OCI-M2 (cell line): ENCODE results near the gene LGR6.
"Not testable (repeated sequence)": the region's sequence is repeated elsewhere in the genome, so short reads cannot be mapped to it uniquely, and the experiment has no call there.

Source experiments
- DNase-seq: peaks from one replicate; lab custom pipeline; 2025; ENCODE audit not compliant: unreplicated experiment; lab: John Stamatoyannopoulos, UW

Gene LGR6

DNA sequence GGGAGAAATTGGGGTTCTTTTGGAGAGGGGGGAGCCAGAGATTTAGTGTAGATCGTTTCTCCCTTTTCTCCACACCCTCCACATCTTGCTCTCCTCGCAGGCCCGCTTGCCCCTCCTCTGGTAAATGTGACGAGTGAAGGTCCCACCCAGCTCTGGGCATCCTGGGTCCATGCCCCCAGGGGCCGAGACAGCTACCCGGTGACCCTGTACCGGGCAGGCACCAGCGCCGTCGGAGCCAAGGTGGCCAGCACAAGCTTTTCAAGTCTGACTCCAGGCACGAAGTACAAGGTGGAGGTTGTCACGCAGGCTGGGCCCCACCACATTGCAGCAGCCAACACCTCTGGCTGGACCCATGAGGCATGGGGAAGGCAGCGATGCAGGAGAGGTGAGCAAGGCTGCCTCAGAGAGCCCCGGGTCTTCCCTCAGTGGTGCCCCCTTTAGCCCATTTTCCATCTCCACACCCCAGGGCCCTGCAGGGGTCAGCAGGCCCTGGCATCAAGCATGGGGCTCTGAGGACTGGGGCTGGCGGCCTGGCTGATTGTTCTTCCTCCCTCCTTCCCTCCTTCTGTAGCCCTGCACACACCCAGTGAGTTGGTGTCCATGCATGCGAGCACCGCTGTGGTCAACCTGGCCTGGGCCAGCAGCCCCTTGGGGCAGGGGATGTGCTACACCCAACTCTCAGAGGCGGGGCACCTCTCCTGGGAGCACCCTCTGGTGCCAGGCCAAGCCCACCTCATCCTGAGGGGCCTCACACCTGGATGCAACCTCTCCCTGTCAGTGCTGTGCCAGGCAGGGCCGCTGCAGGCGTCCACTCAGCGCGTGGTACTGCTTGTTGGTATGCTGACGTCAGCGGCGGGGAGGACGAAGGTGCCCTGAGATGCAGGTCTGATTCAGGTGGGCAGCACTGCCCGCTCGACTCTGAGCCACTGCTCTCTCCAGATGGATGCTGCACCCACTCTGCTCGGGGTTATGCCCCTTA lies 16.4 kb upstream of the LGR6 start:
- no peak for DNase-seq

DNA sequence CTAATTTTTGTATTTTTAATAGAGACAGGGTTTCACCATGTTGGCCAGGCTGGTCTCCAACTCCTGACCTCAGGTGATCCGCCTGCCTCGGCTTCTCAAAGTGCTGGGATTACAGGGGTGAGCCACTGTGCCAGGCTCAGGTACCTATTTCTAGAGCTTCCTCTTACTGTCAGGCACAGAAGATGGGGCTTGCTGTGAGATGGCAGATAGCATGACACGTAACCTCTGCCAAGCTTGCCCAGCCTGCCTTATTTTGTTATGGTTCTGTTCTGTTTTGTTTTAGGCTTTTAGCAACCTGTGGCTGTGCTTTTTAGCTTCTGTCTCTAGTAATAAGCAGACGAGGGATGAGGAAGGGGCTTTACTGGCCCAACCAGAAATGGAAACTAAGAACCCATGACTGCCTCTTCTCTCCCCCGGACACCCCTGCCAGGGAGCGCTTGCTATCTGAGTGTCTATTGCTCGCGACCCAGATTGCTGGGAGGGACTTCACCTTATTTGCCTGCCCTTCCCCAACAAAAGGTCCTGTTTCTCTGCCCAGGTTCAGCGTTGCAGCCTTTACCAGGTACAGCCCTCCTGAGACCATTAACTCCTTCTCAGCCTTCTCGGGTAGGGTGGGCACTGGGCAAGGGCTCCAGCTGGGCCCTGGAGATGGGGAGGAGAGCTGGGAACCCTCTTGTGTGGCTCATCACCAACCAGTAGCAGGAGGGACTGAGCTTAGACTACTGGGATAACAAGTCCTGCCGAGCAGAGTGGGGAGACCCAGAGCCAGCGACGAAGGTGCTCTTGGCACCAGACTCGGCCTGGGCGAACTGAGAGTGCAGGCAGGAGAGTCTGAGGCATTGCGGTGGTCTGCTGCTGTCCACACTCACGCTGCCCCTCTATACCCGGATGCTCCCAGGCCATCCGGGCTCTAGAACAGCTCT lies 13.5 kb upstream of the LGR6 start:
- DNase-seq, result no peak

DNA sequence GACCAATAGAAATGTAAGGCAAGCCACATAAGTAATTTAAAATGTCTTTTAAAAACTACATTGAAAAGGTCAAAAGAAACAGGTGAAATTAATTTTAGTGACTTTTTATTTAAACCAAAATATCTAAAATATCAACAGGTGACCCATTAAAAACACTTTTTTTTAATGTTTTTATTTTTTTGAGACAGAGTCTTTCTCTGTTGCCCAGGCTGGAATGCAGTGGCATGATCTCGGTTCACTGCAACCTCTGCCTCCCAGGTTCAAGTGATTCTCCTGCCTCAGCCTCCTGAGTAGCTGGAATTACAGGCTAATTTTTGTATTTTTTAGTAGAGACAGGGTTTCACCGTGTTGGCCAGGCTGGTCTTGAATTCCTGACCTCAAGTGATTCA lies 12.9 kb upstream of the LGR6 start:
- DNase-seq, result not testable (repeated sequence)

DNA sequence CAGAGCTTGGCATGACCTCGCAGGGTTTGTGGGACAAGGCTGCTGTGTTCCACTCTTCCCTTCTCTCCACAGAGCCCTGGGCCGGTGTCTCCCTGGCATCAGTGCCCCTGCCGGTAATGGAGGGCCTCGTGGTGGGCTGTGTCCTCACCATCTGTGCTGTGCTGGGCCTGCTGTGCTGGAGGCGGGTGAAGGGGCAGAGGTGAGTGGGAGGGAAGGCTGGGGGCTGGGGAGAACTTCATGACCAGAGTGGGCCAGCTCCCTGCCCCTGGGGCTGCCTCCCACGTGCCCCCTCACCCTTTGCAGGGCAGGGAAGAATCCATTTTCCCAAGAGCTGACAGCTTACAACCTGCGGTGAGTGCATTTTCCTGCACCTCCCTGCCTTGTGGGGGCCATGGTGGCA lies 12.0 kb upstream of the LGR6 start:
- no peak for DNase-seq

DNA sequence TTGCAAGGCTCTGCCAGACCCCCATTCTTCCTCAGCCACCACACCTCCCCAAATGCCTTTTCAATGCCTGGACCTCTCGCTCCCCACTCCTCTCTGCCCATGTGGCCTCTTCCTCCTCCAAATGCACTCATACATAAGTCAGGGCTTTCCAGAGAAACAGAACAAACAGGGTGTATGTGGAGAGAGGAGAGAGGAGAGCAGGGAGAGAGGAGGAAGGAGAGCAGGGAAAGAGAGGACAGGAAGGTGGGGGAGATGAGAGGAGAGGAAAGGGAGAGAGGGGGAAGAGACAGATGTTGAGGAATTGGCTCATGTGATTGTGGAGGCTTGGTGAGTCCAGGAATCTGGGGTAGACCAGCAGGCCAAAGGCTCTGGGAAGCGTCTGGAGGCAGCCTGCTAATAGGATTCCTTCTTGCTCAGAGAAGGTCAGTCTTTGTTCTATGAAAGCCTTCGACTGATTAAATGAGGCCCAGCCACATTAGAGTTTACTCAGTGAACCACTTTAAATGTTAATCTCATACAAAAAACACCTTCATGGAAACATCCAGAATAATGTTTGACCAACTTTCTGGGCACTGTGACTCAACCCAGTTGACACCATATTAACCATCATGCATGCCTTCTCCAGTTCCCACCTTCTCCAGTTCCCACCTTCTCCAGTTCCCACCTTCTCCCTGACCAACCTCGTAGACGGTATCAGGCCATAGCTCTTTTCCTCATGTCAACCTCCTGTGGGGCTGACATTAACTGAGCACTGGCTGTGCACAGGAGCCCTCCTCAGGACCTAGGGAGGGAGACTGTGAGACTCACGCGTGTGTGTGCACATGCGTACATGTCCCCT lies 11.3 kb upstream of the LGR6 start:
- DNase-seq, result no peak

DNA sequence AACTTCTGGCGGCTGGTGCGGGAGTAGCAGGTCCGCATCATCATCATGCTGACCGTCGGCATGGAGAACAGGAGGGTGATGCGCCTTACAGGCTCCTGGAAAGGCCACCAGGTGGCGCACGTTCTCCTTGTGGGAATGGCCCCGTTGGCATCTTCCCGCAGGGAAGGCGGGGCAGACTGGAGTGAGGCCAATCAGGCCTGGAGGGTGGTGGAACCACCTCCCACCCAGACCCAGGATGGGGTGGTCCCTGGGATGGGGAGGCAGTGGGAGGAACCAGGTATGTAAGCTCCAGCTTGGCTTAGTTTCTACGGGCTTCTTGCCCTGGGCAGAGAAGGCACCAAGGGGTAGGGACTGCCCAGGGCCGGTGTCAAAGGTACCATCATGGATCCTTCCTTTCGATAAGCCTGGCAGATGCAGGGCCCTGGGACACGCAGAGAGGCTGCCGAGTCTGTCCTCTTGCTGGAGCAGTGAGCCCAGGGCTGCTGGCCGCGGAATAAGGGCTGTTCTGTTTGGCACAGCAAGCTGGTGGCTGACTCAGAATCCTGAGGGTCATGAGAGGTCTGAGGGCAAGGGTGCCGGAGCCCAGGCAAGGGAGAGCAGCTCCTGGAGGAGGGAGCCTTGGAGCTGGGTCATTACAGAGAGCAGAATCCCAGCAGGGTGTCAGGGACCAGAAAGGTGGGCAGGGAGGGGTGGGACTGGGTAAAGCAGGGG lies 8.7 kb upstream of the LGR6 start:
- no peak for DNase-seq

DNA sequence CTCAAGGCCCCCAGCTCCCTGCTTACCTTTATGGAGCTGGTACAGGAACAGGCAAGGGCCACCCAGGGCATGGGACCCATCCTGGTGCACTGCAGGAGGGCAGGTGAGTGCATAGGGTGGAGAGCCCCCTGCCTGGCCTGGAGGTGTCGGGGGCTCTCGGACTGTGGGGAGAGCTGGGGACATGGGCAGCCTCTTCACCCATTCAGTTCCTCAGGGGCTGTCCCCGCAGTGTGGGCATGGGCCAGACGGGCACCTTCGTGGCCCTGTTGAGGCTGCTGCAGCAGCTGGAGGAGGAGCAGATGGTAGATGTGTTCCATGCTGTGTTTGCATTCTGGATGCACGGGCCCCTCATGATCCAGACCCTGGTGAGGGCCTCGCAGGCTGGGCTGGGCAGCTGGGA lies 7.3 kb upstream of the LGR6 start:
- no peak for DNase-seq

DNA sequence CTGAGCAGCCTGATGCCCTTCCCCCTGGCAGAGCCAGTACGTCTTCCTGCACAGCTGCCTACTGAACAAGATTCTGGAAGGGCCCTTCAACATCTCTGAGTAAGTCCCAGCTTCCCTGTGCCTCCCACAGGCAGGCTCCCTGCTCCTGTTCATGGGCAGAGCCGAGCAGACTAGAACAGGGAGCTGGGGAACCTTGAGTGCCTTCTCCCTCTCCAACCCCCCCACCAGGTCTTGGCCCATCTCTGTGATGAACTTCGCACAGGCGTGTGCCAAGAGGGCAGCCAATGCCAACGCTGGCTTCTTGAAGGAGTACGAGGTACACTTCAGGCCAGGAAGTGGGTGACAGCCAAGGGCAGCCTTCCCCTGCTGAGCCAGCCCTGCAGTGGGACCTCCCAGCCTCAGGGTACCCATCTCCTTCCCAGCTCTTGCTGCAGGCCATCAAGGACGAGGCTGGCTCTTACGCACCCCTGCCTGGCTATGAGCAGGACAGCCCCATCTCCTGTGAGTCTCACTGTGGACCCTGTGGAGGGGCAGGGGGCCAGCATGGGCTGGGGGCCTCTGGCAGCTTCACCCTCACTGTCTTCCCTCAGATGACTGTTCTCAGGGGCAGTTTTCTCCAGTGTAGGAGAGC lies 6.4 kb upstream of the LGR6 start:
- no peak for DNase-seq

DNA sequence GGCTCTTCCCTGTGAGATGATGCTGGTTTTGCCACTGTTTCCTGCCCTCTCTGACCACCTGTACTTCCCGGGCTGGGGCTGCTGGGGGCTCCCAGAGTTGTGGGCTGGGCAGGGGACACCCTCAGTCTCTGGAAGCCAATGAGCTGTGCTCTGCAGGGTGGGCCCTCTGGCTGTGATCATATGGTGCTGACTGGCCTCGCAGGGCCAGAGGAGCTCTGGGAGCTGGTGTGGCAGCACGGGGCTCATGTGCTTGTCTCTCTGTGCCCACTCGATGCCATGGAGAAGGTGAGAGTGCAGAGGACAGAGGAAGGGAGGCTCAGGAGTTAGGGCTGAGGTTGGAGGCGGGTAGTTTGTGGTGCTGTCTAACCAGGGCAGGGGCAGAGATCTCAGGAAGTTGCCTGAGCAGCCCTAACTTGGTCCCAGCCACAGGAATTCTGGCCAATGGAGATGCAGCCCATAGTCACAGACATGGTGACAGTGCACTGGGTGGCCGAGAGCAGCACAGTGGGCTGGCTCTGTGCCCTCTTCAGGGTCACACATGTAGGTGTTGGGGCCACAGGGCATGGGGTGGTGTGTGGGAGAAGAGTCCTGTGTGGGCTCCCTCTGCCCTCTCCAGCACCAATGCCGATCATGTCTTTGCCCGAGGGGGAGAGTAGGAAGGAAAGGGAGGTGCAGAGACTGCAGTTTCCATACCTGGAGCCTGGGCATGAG lies 5.7 kb upstream of the LGR6 start:
- no peak for DNase-seq

DNA sequence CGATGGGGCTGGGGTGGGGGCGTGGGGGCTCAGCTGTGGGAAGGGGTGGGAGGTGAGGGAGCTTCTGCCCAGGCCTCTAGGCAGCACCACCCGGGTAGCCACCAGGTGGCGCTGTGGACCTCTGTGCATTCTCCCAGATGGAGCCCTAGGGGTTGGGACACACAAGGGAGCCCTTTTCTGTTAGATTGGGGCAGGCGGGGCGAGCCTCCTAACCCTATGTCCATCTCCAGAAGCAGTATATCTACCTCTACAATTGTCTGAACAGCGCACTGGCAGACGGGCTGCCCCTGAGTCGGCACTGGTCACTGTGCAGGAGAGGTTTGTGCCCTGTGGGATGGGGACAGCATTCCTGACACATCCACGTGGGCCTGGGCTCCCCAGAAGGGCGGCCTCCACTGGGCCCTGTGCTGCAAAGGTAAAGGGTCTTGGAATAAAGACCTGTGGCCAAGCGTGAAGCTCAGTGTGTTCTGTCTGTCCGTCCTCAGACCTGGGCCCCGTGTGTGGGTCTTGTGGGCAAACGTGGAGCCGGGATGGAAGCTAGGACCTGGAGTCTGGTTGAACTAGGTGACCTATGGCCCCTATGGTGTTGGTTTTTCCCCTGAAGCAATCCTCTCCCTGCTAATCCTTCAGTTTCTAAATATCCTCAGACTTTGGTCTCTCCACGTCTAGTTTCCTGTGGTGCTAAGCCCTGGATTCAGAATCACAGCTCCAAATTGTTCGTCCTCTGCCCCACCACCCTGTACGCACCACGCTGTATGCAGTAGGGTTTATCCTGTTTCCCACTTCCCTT lies 4.4 kb upstream of the LGR6 start:
- no peak for DNase-seq

DNA sequence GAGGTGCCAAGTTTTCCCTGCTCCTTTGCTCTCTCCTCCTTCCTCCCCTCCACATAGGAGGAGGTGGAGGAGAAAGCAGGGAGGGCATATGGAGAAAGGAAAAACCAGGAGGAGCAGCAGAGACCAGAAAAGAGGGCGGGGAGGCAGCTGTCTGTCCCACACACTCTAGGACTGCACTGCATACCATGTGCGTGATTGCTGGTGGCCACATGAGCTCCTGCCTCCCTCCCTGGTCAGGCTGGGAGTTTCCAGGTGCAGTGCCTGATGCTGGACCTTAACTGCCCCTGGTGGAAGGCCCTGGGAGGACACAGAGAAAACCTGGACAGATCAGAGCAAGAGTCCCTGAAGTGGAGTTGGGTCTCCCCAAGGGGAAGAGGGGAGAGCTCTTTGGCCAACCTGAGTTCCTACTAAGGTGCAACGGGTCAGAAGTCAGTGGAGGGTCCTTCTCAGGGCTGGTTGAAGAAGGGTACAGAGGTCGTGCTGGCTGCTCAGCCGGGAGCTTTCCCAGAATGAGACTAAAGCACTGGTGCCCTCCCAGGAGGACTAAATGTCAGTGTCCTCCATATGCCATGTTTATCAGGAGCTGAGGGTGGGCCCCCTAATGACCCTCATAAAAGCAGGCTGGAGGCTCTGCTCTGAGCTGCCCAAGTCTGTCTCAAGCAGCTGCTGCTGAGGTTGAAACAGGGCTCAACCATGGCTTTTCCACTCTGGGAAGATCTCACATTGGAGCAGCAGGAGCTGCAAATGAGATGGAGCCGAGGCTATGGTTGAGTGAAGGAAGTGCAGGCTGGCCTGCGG lies 3.5 kb upstream of the LGR6 start:
- no peak for DNase-seq

DNA sequence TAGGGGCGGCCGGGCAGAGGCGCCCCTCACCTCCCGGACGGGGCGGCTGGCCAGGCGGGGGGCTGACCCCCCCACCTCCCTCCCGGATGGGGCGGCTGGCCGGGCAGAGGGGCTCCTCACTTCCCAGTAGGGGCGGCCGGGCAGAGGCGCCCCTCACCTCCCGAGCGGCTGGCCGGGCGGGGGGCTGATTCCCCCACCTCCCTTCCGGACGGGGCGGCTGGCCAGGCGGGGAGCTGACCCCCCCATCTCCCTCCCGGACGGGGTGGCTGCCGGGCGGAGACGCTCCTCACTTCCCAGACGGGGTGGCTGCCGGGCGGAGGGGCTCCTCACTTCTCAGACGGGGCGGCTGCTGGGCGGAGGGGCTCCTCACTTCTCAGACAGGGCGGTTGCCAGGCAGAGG lies 2.2 kb upstream of the LGR6 start:
- DNase-seq, result not testable (repeated sequence)

DNA sequence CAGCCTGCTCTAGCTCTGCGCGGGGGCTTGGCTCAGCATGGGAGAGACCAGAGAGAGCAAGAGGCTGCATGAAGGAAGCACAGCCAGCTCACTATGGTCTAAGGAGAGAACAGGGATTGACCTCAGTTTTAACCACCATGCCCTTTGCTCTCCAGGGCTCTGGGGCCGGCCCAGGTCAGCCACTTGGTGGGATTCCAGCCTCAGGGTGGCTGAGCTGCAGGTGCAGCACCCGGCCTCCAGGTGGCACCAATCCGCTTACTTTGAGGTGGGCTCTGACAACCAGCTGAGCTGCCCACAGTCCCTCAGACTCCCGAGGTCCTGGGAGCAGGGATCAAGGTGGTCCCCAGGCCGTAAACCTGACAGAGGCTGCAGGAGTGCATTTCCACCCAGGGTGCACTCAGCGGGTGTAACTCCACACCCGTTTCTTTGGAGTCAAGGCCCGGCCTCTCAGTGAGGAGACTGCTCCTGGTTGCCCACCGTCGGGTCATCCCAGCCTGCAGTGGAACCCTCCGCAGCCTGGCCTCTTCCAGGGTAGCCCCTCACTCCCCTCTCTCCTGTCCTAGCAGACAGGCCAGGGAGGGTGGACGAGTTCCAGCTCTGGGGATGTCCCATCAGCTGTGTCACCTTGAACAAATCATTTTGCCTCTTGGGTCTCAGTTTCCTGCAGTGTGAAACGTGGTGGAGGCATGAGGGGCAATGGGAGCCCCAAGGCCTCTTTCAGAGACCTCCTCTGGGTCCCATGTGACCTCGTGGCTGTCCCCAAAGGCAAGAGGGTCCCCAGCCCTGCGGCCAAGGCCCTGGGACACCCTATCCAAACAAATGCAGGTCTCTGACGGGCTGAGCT lies 607 bp upstream of the LGR6 start:
- DNase-seq, result peak; percentile 22

DNA sequence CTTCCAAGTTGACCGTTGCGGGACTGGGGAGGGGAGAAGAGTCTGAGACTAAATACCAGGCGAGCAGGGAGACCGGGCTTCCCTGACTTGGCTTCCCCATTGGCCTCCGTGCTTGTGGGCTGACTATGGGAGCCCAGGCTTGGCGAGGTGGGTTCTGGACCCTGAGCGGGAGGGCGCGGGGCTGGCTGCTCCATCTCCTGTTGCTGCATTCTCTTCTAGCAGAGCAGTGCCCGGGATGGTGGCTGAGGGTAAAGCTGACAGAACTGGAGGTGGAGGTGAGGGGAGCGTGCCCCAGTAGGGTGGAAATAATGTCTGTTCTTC lies 689 bp downstream of the LGR6 start:
- DNase-seq, result no peak

DNA sequence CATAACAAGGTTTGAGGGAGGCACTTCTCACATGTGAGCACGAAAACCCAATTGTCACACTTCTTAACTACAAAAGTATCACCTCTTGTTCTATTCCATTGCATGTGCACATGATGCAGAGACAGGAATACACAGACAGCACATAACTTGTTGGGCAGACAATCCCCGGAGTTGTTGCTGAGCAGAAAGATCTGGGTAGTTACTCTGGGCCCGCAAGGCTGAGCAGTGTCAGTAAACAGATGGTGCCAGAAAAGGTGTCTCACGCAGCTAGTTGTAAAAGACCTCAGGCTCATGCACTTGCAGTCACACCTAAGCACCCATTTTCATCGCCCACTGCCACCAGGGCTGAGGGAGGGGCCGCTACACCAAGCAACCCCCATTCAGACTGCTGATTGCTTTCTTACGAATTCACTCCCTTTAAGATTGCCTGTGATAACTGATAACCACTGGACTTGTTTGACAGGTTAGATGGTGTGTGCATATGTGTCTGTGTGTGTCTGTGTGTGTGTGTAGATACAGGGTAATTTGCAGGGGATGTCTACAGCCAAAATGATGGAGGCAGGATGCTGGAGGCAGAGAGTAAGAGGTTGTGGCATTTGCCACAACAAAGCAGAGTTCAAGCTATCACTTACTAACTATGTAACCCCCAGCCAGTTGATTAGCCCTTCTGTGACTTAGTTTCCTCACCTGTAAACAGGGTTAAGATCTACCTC lies 4.2 kb downstream of the LGR6 start:
- DNase-seq, result no peak

DNA sequence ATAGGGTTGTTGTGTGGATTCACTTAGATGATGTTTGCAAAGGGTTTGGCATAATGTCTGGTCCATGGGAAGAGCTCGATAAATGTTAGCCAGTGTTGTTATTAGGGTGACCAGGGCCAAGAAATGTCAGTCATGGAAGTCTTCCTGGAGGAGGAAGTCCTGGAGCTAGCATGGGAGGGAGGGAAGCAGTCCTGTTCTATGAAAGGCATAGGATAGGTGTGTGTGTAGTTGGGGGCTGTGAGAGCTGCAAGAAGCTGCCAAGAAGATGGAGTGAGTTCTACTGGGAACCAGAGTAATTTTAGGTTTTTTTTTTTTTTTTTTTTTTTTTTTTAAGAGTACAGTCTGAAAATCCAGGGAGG lies 4.7 kb downstream of the LGR6 start:
- no peak for DNase-seq
